Measurements from ENCODE around the gene SAFB.

Gene SAFB

DNA sequence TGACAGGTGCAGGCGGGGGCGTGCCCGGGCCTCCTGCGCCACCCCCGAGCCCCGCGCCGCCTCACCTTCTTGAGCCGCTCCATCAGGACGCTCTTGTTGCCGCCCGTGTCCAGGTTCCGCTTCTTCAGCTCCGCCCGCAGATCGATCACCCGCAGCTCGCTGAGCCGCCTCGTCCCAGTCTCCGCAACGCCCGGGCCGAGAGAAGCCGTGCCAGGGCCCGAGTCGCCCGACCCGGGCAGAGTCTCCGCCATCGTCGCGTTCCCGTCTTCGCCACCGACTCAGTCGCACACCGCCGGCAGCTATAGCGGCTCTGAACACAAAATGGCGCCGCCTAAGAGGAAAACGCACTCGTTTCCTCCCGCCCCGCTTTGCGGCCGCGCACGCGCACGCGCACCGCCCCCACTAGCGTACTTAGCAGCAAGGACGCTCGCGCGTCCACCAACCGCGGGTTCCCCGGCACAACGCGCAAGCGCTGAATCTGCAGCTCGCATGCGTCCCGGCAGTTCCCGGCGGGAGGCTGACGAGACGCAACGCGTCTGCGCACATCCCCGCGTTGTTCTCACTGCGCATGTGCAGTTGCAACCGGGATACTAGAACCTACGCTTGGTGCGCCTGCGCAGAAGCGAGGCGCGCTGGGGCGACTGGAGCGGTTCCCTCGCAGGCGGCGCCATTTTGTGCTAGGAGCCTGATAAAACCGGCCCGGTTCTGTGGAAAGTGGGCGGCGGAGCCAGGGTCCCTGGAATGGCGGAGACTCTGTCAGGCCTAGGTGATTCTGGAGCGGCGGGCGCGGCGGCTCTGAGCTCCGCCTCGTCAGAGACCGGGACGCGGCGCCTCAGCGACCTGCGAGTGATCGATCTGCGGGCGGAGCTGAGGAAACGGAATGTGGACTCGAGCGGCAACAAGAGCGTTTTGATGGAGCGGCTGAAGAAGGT is at the start of gene SAFB, which contains the start of gene SAFB2:
SAFB (plus strand) TSS at position 619 of the 932 bp plus-strand sequence; CDS start at position 742, 123 bp downstream.
SAFB2 (minus strand) TSS at position 312 of the 932 bp plus-strand sequence; CDS start at position 251, 61 bp downstream.
- DNase-seq (ENCODE audit: low read depth in 2 of 2) = peak; percentile 100

DNA sequence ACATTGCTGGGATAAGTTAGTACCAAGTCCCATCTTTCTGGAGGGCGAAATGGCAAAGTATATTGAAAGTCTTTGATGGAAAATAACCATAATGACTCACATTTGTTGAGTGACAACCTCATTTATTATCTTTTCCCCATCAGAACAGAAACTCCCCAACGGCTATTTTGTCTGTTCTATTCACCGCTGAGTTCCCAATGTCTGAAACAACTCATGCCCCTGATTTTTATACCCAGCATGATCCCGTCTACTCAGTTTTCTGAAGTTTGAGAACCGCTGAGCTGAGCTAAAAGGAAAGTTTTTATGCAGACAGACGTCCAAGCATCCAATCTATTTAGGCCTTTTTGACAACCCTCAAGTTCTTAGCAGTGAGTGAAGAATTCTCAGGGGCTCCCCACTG is 47.3 kb upstream of the SAFB start:
- no peak for DNase-seq (ENCODE audit: low read depth in 2 of 2)

DNA sequence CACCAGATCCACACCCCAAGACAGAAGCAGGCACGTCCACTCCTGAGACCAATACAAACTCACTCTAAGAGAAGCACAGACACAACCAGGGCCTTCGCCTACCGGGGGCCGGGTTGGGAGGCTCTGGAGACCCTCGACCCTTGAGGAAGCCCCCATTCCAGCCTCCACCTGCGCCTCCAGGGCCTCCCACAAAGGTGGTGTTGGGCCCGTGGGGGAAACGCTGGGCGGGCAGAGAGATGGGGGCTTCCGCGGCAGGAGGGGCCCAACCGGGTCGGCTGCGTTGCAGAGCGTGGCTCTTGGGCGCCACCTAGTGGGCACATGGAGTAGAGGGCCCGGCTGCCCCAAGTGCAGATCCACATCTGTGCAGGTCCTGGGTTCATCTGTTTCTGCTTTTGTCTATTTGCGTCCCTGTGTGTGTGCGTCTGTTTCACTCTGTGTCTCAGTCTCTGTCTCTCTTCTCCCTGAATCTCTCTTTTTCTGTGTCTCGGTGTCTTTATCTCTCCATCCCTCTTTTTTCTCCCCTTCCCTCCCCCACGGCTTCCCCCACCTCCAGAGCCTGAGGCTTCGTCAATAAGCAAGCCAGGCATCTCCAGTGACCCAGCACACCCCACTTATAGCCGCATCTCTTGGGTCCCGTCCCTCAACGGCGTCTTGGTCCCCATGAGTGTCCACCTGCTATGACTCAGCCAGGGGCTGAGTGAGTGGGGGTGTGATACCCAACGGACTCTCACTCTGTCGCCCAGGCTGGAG is 44.6 kb upstream of the SAFB start:
- DNase-seq (ENCODE audit: low read depth in 2 of 2) = peak; percentile 41 to 44

DNA sequence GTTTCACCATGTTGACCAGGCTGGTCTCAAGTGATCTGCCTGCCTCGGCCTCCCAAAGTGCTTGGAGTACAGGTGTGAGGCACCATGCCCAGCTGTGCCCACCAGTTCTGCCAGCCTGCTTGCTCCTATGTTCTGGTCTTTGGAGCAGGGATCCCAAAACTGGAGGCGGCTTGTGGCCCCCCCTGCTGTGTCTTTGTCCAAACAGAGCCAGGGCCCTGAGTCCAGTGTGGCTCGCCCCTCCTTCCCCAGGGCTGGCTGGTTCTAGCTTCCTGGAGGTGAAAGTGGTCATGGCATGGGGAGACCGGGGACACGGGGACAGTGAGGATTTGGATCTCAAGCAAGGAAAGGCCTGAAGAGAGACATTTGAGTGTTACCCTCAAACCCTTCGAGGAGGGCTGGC is 43.6 kb upstream of the SAFB start:
- DNase-seq (ENCODE audit: low read depth in 2 of 2) = no peak

DNA sequence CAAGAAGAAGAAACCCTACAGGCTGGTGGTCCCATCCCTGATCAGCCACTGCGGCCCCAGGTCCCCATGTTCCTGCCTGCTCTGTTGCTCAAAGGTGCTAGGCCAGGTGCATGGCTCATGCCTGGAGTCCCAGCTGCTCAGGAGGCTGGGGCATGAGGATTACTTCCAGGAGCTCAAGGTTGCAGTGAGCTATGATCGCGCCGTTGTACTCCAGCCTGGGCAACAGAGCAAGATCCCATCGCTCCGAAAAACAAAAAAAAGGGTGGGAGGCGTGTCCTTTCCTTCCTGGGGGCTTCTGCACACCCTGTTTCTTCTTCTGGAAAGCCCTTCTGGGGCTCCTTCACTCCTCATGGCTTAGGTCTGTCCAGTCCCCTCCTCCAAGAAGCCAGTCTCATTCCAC is 43.2 kb upstream of the SAFB start:
- DNase-seq (ENCODE audit: low read depth in 2 of 2) = no peak

- DNase-seq (ENCODE audit: low read depth in 2 of 2) = no peak
These were observed 42.7 kb upstream of the SAFB start for GRCh38 chr19:5580161-5580571.

GRCh38 chr19:5585461-5586299 is 37.2 kb upstream of the SAFB start:
- DNase-seq (ENCODE audit: low read depth in 2 of 2) = peak; percentile 8 to 40

- no peak for DNase-seq (ENCODE audit: low read depth in 2 of 2)
These were observed 36.4 kb upstream of the SAFB start for GRCh38 chr19:5586300-5587070.

DNA sequence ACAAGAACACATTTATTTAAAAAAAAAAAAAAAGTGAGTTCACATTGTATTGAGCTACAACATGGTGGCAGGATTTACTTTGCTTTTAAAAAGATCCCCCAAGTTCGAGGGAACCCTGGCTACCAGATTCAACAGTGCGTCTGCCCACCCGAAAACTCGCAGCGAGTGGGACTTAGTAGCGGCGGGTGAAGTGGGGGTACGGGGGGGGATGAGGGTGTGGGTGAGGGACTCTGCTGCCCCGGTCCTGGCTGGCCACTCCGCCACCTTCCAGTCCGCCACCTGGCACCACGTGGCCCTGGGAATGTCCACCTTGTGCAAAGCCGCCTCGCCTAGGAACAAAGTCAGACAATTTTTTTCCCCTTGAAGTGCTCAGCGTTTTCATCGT is 35.8 kb upstream of the SAFB start:
- DNase-seq (ENCODE audit: low read depth in 2 of 2) = no peak

GRCh38 chr19:5587661-5588060 is 35.2 kb upstream of the SAFB start:
- DNase-seq (ENCODE audit: low read depth in 2 of 2) = no peak

DNA sequence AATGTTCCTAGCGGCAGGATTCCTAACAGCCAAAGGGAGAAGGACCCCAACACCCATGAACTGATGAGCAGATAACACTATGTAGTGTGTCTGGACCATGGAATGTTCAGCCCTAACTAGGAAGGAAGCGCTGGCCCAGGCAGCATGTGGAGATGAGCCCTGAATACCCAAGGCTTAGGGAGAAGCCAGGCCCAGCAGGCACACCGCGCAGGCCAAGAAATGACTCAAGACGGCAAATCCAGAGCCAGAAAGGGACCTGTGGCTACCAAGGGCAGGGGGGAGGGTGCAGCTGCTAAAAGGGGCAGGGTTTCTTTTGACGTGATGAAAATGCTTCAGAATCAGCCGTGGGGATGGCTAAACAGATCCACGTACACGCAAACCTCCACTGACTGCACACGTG is 34.4 kb upstream of the SAFB start:
- no peak for DNase-seq (ENCODE audit: low read depth in 2 of 2)

- no peak for DNase-seq (ENCODE audit: low read depth in 2 of 2)
These were observed 33.8 kb upstream of the SAFB start for GRCh38 chr19:5588906-5589676.

DNA sequence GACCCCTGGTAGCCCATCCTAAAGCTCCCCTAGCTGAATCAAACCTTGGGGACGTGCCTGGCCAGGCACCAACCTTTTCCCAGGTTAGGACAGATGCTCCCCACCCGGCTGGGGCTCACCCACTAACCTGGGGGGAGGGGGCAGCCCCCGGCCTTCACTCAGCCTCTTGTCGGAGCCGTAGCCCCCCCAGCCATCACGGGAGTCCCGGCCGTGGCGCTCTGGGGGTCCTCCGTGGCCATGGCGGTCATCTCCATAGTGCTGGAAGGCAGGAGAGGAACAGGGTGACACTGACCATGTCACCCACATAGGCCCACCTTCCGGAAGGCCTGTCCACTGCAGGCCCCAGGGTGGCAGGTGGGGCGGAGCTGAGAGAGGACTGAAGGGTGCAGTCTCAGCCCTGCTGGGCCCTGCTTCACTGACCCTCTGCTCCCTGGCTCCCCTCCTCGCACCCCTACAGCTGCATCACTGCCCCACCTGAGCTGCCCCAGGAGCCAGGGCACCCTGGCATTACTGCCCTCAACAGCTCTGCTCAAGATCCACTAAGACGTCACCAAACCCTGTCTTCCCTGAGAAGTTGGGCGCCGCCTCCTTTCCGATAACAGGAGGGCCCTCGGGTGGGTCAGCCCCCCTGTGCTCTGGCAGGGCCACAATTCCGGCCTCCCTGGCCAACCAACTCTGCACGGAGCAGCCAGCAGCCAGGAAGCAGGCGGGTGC is 32.6 kb upstream of the SAFB start:
- DNase-seq (ENCODE audit: low read depth in 2 of 2) = no peak

DNA sequence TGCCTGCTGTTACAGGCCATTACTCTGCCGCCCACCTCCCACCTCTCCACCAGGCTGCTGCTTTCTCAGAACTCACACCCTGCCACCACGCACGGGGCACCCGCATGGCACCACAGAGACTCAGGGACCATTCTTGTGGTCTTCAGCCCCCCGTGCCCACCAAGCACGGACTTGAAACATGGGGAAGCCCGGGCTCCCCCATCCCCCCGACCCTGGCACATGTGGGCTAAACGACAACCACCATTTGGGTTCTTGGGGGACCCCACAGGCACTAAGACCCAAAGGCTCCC is 32.1 kb upstream of the SAFB start:
- DNase-seq (ENCODE audit: low read depth in 2 of 2) = no peak

DNA sequence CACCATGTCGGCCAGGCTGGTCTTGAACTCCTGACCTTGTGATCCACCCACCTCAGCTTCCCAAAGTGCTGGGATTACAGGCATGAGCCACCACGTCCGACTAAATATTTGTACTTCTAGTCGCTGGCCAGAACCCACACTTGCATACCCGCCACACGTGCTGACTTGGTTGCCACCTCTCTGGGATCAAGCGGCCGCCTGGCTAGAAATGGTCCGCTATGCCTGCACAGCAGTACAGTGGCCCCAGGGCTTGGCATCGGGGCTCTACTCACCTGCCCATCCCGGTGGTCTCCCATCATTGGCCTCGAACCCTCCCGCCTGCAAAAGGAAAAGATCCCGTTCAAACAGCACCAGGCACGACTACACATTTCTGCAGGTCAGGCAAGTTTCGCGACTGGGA is 31.4 kb upstream of the SAFB start:
- no peak for DNase-seq (ENCODE audit: low read depth in 2 of 2)

- no peak for DNase-seq (ENCODE audit: low read depth in 2 of 2)
These were observed 30.1 kb upstream of the SAFB start for GRCh38 chr19:5592531-5593342.

DNA sequence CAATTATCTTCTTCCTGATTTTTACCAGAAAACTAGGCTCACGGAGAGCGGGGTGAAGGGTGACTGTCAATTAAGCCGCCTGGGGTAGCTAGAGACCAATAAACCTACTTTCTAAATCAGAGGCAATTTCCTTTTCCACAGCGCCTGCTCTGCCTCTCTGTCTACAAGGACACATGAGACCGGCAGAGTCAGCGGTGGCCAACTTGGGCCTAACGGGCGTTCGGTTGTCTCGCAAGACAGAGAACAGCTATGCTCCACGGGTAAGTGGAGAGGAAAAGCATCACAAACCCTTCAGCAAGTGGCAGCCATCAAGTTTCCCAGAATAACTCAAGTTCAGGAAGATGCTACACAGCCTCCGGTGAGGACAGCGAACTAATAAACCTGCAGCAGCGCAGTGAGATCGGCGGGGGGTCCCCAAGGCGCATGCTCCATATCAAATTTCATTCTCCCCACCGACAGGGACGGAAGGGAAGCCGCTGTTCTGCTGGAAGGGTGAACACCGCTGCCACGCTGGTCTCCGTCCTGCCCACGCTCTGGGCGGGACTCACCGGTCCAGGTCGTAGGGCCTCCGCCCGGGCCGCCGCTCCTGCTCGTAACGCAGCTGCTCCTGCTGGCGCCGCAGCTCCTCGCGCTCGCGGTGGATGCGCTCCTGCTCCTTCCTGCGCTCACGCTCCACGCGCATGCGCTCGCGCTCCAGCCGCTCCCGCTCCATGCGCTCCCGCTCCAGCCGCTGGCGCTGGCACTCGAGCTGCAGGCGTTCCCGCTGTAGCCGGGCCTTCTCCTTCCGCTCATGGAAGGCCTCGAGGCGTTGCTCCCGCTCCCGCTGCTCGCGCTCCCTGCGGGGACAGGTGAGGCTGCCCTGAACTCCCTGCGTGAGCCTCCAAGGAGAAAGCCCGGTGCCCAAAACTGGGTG is 29.3 kb upstream of the SAFB start:
- DNase-seq (ENCODE audit: low read depth in 2 of 2) = no peak

DNA sequence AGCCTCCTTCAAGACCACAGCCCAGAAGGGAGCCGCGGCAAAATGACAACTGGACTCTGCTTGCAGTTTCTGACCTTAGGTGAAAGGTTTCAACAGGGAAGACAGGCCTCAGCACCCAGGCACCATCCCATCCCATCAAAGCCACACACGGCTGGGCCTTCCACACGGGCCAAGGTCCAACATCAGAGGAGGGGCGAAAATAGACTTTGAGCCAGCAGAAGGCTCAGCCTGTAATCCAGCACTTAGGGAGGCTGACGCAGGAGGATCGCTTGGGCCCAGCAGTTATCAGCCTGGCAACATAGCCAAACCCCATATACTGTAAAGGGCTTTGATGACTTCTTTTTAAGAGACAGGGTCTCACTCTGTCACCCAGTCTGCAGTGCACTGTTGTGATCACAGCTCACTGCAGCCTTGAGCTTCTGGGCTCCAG is 28.3 kb upstream of the SAFB start:
- no peak for DNase-seq (ENCODE audit: low read depth in 2 of 2)
